Stimulated activated CD4-positive, alpha-beta T cell treated with anti-CD3 and anti-CD28 coated beads, Interleukin-2, amount 100 ng/mL, for 4 hours (primary cell): ENCODE results near the gene STARD4.

Source experiments
- DNase-seq: peaks from one replicate; pipeline ENCODE4 v3.0.0-alpha.2; 2020; ENCODE audit warnings: low read depth

STARD4 gene

GRCh38 chr5:111520908-111521307 lies 8.6 kb upstream of the STARD4 start:
- DNase-seq: no peak

- DNase-seq: no peak
Observed at GRCh38 chr5:111518777-111519176, 6.4 kb upstream of the STARD4 start.

GRCh38 chr5:111517853-111518501 lies 5.6 kb upstream of the STARD4 start:
- no peak for DNase-seq

GRCh38 chr5:111514087-111514486 lies 1.8 kb upstream of the STARD4 start:
- no peak for DNase-seq

DNA sequence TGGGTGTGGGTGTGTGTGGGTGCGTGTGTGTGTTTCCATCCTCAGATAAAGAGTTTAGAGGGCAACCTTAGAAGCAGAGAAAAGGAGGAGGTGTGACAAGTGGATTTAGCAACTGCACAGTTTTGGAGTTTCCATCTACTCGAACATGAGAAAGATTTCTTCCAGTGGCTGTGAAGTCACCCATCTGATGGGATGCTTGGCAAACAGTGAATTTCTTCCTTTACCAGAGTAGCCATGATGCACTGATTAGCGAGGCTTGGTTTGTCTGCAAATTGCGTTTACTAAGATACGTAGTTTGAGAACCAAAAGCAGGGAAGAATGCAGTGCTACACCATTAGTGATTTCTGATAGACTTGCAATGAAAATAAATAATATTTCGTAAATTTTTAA lies 791 bp upstream of the STARD4 start:
- peak; percentile 70 for DNase-seq

- no peak for DNase-seq
Observed at GRCh38 chr5:111511831-111512374, 432 bp downstream of the STARD4 start.

- no peak for DNase-seq
Observed at GRCh38 chr5:111511174-111511830, 1.0 kb downstream of the STARD4 start.

GRCh38 chr5:111509119-111509518 lies 3.2 kb downstream of the STARD4 start:
- DNase-seq: no peak

DNA sequence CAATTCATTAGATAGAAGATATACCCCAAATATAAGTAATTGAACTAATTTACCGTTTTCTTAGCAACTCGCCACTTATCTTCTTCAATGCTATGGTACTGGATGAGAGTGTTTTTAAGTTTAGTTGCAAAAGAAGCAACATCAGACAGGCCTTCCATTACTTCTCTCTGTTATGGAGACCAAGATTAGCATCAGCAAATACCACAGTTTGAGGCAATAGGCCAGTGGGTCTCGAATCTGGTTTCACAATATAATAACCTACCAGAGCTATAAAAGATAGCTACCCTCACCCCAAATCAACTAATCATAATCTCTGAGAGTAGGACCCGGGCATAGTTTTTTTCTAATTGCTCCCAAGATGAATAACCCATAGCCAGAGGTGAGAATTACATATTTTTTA lies 5.1 kb downstream of the STARD4 start:
- no peak for DNase-seq

GRCh38 chr5:111505096-111505495 lies 7.2 kb downstream of the STARD4 start:
- DNase-seq: no peak

GRCh38 chr5:111502956-111503355 lies 9.4 kb downstream of the STARD4 start:
- DNase-seq: no peak

GRCh38 chr5:111498346-111498745 lies 14.0 kb downstream of the STARD4 start:
- DNase-seq: no peak

GRCh38 chr5:111495159-111495558 lies 17.2 kb downstream of the STARD4 start:
- DNase-seq: no peak

GRCh38 chr5:111494355-111494999 lies 17.9 kb downstream of the STARD4 start:
- DNase-seq: no peak

GRCh38 chr5:111493031-111493430 lies 19.3 kb downstream of the STARD4 start:
- no peak for DNase-seq

DNA sequence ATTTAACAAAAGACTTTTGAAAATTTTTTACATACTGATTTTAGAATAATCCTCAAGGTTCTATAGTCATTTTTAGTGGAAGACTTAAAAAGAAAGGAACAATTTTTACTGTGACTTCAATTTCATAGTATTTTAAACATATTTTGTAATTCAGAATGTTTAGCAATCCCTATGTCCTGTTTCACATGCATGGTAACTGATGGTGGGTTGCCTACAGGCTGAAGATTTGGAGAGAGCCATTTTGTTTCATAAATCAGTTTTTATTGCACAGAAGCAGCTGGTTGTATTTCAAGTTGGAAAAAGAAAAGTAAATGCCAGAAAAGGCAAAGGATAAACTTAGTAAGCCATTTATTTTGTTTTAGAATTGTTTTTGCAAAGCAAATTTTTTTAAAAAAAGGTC lies 24.0 kb downstream of the STARD4 start:
- DNase-seq: no peak

DNA sequence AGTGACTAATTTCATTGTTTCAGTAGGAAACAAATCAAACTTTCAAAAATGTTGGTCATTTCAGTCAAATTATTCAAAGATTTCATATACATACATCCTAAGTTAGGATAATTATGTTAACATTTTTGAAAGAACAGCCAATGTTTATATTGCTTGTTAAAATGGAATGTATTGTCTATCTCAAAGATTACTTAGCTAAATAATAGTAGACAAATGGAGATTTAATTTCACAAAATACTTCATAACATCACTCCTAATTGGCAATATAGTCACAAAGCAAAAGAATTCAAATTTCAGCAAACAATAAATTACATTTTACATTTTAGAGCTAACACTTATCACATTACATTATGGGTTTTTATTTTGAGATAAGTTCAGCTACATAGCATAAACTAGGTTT lies 25.4 kb downstream of the STARD4 start:
- no peak for DNase-seq

- DNase-seq: no peak
Observed at GRCh38 chr5:111486055-111486454, 26.3 kb downstream of the STARD4 start.

- DNase-seq: no peak
Observed at GRCh38 chr5:111480346-111480745, 32.0 kb downstream of the STARD4 start.

DNA sequence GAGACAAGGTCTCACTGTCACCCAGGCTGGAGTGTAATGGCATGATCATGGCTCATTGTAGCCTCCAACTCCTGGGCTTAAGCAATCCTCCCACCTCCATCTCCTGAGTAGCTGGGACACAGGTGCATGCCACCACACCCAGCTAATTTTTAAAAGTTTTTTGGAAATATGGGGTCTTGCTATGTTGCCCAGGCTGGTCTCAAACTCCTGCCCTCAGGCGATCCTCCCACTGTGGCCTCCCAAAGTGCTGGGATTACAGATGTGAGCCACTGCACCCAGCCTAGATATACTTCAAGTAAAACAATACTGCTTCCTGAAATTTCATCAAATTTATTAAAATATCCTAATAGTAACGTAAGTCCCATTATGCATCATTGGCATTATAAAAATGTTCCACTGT lies 33.4 kb downstream of the STARD4 start:
- no peak for DNase-seq

DNA sequence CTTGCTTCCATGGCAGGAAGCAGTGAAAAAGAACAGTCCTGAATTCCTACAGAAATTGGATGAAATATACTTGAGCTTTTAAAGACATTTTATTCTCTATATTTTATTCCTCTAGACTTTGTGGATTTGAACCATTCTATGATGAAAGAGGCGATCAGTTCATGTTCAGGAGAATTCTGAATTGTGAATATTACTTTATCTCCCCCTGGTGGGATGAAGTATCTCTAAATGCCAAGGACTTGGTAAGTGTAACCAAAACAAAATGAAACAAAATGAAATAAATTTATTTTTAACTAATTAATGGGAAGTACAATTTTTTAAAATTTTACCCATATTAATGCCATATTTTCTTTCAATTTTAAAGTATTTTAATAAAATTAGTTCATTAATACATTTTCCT lies 34.1 kb downstream of the STARD4 start:
- no peak for DNase-seq

- no peak for DNase-seq
Observed at GRCh38 chr5:111472579-111472978, 39.8 kb downstream of the STARD4 start.

- DNase-seq: no peak
Observed at GRCh38 chr5:111472096-111472495, 40.2 kb downstream of the STARD4 start.
